Kidney (tissue), 22 donors: Measurements from ENCODE around the gene EMB. TPM values are rescaled to one million over a fixed set of nuclear protein-coding genes. Genes with fewer than 3 reads are reported as not detected.
"Not testable (repeated sequence)": the region's sequence is repeated elsewhere in the genome, so short reads cannot be mapped to it uniquely, and the experiment has no call there.

Experiments used
- DNase-seq, 5 donors: peaks; one replicate each; pipeline ENCODE4 v3.0.0-alpha.2; 2013 to 2020
- FAIRE-seq: peaks from 2 replicates; lab custom pipeline; 2012; peaks lifted over from hg19 to GRCh38; lab: Jason Lieb, UNC
- H3K27ac ChIP-seq, 2 donors: one replicate each; pipeline ENCODE4 v1.7.0; 2013; ENCODE audit warnings: low read depth in 2 of 2, low read length in 2 of 2, inconsistent platforms in 1 of 2
- H3K27me3 ChIP-seq: one replicate; pipeline ENCODE4 v1.7.1; 2013; ENCODE audit warnings: low read length, inconsistent platforms; ENCODE audit not compliant: control insufficient read depth, insufficient read depth
- H3K36me3 ChIP-seq, 3 donors: one replicate each; pipeline versions ENCODE4 v1.7.0 to v1.7.1; 2013; ENCODE audit warnings: low read length in 3 of 3, control low read depth in 1 of 3, inconsistent platforms in 1 of 3; ENCODE audit not compliant: insufficient read depth in 3 of 3, control insufficient read depth in 2 of 3
- H3K4me1 ChIP-seq, 3 donors: one replicate each; pipeline versions ENCODE4 v1.7.0 to v1.7.1; 2013; ENCODE audit warnings: low read length in 3 of 3, inconsistent platforms in 1 of 3, low read depth in 1 of 3; ENCODE audit not compliant: control insufficient read depth in 2 of 3, insufficient read depth in 2 of 3
- H3K4me3 ChIP-seq, 3 donors: one replicate each; pipeline versions ENCODE4 v1.7.0 to v1.8.1; 2013; ENCODE audit warnings: low read length in 3 of 3, control low read depth in 1 of 3, inconsistent platforms in 1 of 3
- H3K9ac ChIP-seq, 3 donors: one replicate each; pipeline versions ENCODE4 v1.7.0 to v1.7.1; 2013; ENCODE audit warnings: low read length in 3 of 3, control low read depth in 1 of 3, inconsistent platforms in 1 of 3
- H3K9me3 ChIP-seq, 3 donors: one replicate each; pipeline versions ENCODE4 v1.7.0 to v1.7.1; 2013; ENCODE audit warnings: low read length in 3 of 3, control low read depth in 1 of 3, inconsistent platforms in 1 of 3; ENCODE audit not compliant: control insufficient read depth in 2 of 3, insufficient read depth in 1 of 3
- intact Hi-C: fragments of 100-400 bp; cut with DNase I; formaldehyde crosslinking; loops from one replicate; pipeline ENCODE4 v1.11.1; 2022
- long read RNA-seq, 10 donors: library from polyadenylated mRNA in 1 of 10; unstranded in 1 of 10; transcript quantifications; one replicate each; pipeline ENCODE4 v2.0.0 and lab custom pipeline, GENCODE V29; 2021 to 2026
- polyA plus RNA-seq: library from polyadenylated mRNA; stranded (reverse); fragments of 350-450 nt; fragmentation: Illumina TruSeq; extraction: RNeasy Lipid Tissue Mini Kit (QIAGEN cat#74804); gene quantifications from one replicate; pipeline ENCODE4 v1.2.3, GENCODE V29; 2014; ENCODE audit warnings: low read depth, low replicate concordance; ENCODE audit not compliant: insufficient read depth
- total RNA-seq: library from RNA; stranded (reverse); fragmentation: NEBNext Ultra II Directional; extraction: Animal tissue kit (Norgen Biotek cat#: 25700); gene quantifications from one replicate; pipeline ENCODE4 v1.2.1, GENCODE V29; 2021
- TF ChIP-seq, protein P1 (sequence below): IDR thresholded peaks from 3 replicates; pipeline ENCODE4 v1.5.1; 2012; ENCODE audit warnings: mild to moderate bottlenecking, moderate library complexity, borderline replicate concordance; ENCODE audit not compliant: insufficient read depth; ENCODE audit errors: extremely low read depth
- donor health status: control.
- donor health status: control.
- donor health status: control.
- donor health status: control.
- donor health status: control.
- donor health status: DM: yes; HTN: yes; CAD: no.
- donor health status: Normal renal cell carcinoma (clear cell type).

EMB gene, protein sequence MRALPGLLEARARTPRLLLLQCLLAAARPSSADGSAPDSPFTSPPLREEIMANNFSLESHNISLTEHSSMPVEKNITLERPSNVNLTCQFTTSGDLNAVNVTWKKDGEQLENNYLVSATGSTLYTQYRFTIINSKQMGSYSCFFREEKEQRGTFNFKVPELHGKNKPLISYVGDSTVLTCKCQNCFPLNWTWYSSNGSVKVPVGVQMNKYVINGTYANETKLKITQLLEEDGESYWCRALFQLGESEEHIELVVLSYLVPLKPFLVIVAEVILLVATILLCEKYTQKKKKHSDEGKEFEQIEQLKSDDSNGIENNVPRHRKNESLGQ
- total RNA-seq = 25.0 TPM
- polyA plus RNA-seq = 2.2 TPM
- long read RNA-seq, donor 1 = 0 reads
- long read RNA-seq, donor 2, partial matches to known transcripts = 0 of 1 reads
- long read RNA-seq, donor 2, other reads (novel, unspliced or antisense) = 0 of 1 reads
- long read RNA-seq, donor 3 = 0 reads
- long read RNA-seq, donor 4 = 0 reads
- long read RNA-seq, donor 5 = 0 reads
- long read RNA-seq, donor 6 = 0 reads
- long read RNA-seq, donor 7 = 0 reads
- long read RNA-seq, donor 8, full-length matches to known transcripts = 2 of 2 reads
- long read RNA-seq, donor 8, partial matches to known transcripts = 0 of 2 reads
- long read RNA-seq, donor 8, other reads (novel, unspliced or antisense) = 0 of 2 reads
- long read RNA-seq, donor 9 = 0 reads
- long read RNA-seq, donor 10 = 0 reads

DNA sequence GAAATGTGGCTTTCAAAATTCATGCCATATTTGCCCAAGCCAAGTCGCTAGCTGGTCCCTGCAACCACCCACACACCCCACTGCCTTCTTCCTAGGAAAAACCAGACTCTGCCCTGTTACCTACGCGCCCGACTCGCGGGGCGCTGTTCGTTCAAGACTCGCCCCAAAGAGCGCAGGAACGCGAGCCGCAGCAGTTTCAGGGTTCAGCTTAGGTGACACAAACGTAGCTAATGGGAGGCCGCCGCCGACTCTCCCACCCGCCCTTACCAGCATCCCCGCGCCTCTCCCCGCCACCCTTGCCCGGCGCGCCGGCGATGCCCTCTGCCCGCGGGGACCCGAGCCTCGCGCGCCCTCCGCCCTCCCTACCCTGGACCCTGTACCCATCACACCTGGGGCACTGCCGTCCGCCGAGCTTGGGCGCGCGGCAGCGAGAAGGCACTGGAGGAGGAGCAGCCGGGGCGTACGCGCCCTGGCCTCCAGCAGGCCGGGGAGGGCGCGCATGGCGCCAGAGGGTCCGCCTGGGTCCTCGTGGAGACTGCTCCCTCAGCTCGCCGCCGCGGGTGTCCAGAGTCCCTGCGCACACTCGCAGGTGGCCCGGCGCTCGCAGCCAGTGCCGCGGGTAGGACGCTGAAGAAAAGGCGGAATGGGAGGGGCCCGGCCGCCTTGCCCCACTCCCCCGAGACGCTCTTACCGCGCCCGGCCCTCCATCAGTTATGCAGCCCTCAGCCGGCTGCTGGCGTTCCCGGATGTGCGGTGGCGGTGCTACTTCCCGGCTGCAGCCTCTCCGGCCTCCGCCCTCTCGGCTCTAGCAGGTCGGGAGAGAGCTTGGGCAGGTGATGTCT, at the start of gene EMB:
Gene EMB, minus strand, starts transcription at position 638 of the 842 bp plus-strand sequence. Its CDS starts 137 bp downstream, at position 501.
- H3K4me3 ChIP-seq = peak within 1 kb of the TSS in 2 of 3 donors; percentile 6 to 42
- no peaks in the 10 kb centered on the region for H3K36me3 ChIP-seq
- no peak within 1 kb of the TSS for H3K9ac ChIP-seq
- peaks cover 11% of the 10 kb centered on the region for H3K27me3 ChIP-seq
- intact Hi-C loops = no loop called here
- peak; percentile 66 to 90 (median 74) for DNase-seq
- no peak for FAIRE-seq
- TF ChIP-seq, protein P1, sequence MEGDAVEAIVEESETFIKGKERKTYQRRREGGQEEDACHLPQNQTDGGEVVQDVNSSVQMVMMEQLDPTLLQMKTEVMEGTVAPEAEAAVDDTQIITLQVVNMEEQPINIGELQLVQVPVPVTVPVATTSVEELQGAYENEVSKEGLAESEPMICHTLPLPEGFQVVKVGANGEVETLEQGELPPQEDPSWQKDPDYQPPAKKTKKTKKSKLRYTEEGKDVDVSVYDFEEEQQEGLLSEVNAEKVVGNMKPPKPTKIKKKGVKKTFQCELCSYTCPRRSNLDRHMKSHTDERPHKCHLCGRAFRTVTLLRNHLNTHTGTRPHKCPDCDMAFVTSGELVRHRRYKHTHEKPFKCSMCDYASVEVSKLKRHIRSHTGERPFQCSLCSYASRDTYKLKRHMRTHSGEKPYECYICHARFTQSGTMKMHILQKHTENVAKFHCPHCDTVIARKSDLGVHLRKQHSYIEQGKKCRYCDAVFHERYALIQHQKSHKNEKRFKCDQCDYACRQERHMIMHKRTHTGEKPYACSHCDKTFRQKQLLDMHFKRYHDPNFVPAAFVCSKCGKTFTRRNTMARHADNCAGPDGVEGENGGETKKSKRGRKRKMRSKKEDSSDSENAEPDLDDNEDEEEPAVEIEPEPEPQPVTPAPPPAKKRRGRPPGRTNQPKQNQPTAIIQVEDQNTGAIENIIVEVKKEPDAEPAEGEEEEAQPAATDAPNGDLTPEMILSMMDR = no peak
- no peak within 1 kb of the TSS for H3K27ac ChIP-seq
- no peaks in the 10 kb centered on the region for H3K4me1 ChIP-seq
- H3K9me3 ChIP-seq = no peaks in the 10 kb centered on the region

GRCh38 chr5:50489491-50489890, 48.4 kb upstream of the EMB start:
- intact Hi-C loops, H3K27me3 ChIP-seq, DNase-seq: not testable (repeated sequence)

GRCh38 chr5:50478790-50479189, 37.7 kb upstream of the EMB start:
- H3K36me3 ChIP-seq, H3K9ac ChIP-seq, H3K27ac ChIP-seq, H3K4me3 ChIP-seq, intact Hi-C loops, DNase-seq, H3K4me1 ChIP-seq, H3K9me3 ChIP-seq, FAIRE-seq, H3K27me3 ChIP-seq: not testable (repeated sequence)

More at GRCh38 chr5:50489491-50489890, 48.4 kb upstream of the EMB start:
- not testable (repeated sequence) for H3K9ac ChIP-seq, H3K36me3 ChIP-seq, H3K27ac ChIP-seq, H3K4me3 ChIP-seq, FAIRE-seq, H3K9me3 ChIP-seq, H3K4me1 ChIP-seq

DNA sequence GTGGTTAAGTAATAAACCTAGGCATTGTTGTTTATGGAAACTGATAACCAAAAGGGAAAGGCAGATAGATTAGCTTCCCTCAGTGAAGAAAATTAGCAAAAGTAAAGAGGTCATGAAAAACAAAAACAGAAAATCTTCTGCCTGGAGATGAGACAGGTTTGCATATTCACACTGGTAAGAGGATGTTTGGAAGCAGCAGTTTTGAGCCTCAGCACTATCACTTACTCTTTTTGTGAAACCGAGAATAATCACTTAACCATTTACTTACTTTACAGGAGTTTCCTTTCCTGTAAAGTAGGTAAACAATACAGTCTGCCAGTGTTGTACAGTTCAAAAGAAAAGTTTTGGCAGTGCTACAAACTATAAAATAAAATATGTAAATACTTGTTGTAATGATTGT, 35.5 kb upstream of the EMB start:
- H3K9ac ChIP-seq = no peak overlapping the region
- H3K4me1 ChIP-seq = no peaks in the 10 kb centered on the region
- no peaks in the 10 kb centered on the region for H3K9me3 ChIP-seq
- no peak for DNase-seq
- intact Hi-C loops = no loop called here
- no peaks in the 10 kb centered on the region for H3K27me3 ChIP-seq
- H3K27ac ChIP-seq = no peak overlapping the region
- no peak overlapping the region for H3K4me3 ChIP-seq
- no peaks in the 10 kb centered on the region for H3K36me3 ChIP-seq
- no peak for FAIRE-seq
- TF ChIP-seq, protein P1 = no peak

GRCh38 chr5:50465015-50465414, 23.9 kb upstream of the EMB start:
- H3K27ac ChIP-seq, intact Hi-C loops, H3K27me3 ChIP-seq, H3K9me3 ChIP-seq, H3K4me1 ChIP-seq, H3K4me3 ChIP-seq, FAIRE-seq, H3K36me3 ChIP-seq, H3K9ac ChIP-seq, DNase-seq: not testable (repeated sequence)
